ENCODE results near the gene RIMBP2. TPM values are rescaled to one million over a fixed set of nuclear protein-coding genes. Genes with fewer than 3 reads are reported as not detected.
A peak's percentile ranks its signal among the peaks of the same experiment; 100 is the strongest.

RIMBP2 gene, protein sequence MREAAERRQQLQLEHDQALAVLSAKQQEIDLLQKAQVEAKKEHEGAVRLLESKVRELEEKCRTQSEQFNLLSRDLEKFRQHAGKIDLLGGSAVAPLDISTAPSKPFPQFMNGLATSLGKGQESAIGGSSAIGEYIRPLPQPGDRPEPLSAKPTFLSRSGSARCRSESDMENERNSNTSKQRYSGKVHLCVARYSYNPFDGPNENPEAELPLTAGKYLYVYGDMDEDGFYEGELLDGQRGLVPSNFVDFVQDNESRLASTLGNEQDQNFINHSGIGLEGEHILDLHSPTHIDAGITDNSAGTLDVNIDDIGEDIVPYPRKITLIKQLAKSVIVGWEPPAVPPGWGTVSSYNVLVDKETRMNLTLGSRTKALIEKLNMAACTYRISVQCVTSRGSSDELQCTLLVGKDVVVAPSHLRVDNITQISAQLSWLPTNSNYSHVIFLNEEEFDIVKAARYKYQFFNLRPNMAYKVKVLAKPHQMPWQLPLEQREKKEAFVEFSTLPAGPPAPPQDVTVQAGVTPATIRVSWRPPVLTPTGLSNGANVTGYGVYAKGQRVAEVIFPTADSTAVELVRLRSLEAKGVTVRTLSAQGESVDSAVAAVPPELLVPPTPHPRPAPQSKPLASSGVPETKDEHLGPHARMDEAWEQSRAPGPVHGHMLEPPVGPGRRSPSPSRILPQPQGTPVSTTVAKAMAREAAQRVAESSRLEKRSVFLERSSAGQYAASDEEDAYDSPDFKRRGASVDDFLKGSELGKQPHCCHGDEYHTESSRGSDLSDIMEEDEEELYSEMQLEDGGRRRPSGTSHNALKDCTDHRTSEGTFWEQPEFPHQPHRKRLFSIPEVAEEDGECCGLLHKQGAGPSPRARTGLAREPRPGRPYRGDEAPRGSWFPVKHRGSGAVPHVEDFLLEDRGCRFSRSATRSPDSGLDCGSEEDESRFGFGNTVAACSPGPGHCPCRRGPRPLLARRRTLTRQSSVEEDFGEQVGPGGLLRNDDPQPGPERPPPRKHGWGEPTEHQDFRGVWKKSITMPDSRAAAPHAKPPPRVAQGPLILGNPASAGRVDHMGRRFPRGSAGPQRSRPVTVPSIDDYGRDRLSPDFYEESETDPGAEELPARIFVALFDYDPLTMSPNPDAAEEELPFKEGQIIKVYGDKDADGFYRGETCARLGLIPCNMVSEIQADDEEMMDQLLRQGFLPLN (N-terminal part only)
- total RNA-seq (2014; rRNA removed; shearing (Covaris generic)) (0.31 TPM in 1 of 2 replicates, not detected in the other), polyA plus RNA-seq (2016; fragmentation: Nextera tagmentation; extraction: Ambion mirVana) (0.09 and 0.37 TPM in 2 replicates)
- long read RNA-seq: 0 reads

DNA sequence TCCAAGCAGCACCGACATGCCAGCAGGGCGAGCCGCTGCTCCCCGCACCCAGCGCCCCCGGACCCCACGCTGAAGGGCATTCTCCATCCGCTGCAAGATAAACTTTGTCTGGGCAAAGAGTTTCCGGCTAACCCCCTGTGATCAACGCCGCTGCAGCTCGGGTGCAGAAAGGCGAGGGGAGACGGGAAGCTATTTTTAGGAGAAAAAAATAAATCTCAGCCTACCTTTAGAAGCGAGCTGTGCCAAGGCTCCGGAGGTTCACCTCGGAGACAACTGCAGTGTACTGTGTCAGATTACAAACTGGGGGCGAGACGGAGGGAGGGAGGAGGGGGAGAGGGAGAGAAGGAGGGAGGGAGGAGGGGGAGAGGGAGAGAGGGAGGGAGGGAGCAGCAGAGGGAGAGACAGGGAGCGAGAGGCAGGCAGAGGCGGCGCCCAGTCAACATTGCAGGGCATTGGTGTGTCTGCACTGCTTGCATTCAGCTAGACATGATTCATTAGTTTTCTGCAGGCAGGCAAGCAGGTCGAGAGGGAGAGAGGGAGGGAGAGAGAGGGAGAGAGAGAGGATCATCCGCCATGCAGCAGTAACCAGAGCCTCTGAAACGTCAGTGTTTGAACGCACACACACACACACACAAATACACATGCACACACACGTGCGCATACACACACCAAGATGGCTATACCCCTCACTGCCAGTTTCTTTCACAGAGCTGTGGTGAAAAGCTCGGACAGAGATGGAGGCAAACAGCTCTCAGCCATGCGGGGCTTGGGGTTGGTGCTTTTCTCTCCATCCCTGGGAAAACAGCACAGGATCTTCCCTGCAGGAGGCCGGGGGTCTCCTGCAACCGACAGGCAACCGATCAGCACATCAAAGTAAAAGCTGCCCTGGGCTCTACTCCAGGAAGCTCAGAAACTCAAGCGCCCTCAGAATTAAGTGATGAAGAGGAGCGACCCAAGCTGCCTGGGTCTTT is at the start of gene RIMBP2:
RIMBP2 (minus strand) TSS at position 302 of the 971 bp plus-strand sequence. CDS start 237,286 bp downstream, outside the sequence.
- H3K27ac Mint-ChIP-seq: no peak within 1 kb of the TSS
- H3K4me3 Mint-ChIP-seq: peak within 1 kb of the TSS; percentile 75
- ATAC-seq (peak; percentile 47), DNase-seq (ENCODE audit: low spot score) (peak; percentile 75)
- peak within 1 kb of the TSS; percentile 90 for H2AFZ ChIP-seq
- H4K20me1 ChIP-seq (replicated peaks; ENCODE audit: insufficient read depth): no peaks in the 10 kb centered on the region
- H3K4me2 ChIP-seq: peak within 1 kb of the TSS; percentile 83
- H3K36me3 ChIP-seq (ENCODE audit: insufficient read depth): no peaks in the 10 kb centered on the region
- no peak within 1 kb of the TSS for H3K27ac ChIP-seq (ENCODE audit: low read depth)
- peaks cover 6% of the 10 kb centered on the region; the same call in 1 of the 2 replicates for H3K4me1 ChIP-seq (ENCODE audit: insufficient read depth)
- H3K9me2 ChIP-seq (ENCODE audit: insufficient read depth): no peaks in the 10 kb centered on the region
- peaks cover 2% of the 10 kb centered on the region; the same call in 1 of the 3 replicates for H3K4me1 Mint-ChIP-seq
- peaks cover 72% of the 10 kb centered on the region for H3K9me3 Mint-ChIP-seq
- no peaks in the 10 kb centered on the region for H3F3A ChIP-seq (replicated peaks; ENCODE audit: low read depth)
- H3K27me3 Mint-ChIP-seq (ENCODE audit: insufficient read depth, low read depth, poor library complexity): peaks cover 48% of the 10 kb centered on the region
- H3K79me2 ChIP-seq (replicated peaks; ENCODE audit: insufficient read depth): no peaks in the 10 kb centered on the region
- peaks cover 66% of the 10 kb centered on the region for H3K27me3 ChIP-seq (ENCODE audit: insufficient read depth)
- peak within 1 kb of the TSS; percentile 74 for H3K4me3 ChIP-seq
- TF ChIP-seq, protein P1, sequence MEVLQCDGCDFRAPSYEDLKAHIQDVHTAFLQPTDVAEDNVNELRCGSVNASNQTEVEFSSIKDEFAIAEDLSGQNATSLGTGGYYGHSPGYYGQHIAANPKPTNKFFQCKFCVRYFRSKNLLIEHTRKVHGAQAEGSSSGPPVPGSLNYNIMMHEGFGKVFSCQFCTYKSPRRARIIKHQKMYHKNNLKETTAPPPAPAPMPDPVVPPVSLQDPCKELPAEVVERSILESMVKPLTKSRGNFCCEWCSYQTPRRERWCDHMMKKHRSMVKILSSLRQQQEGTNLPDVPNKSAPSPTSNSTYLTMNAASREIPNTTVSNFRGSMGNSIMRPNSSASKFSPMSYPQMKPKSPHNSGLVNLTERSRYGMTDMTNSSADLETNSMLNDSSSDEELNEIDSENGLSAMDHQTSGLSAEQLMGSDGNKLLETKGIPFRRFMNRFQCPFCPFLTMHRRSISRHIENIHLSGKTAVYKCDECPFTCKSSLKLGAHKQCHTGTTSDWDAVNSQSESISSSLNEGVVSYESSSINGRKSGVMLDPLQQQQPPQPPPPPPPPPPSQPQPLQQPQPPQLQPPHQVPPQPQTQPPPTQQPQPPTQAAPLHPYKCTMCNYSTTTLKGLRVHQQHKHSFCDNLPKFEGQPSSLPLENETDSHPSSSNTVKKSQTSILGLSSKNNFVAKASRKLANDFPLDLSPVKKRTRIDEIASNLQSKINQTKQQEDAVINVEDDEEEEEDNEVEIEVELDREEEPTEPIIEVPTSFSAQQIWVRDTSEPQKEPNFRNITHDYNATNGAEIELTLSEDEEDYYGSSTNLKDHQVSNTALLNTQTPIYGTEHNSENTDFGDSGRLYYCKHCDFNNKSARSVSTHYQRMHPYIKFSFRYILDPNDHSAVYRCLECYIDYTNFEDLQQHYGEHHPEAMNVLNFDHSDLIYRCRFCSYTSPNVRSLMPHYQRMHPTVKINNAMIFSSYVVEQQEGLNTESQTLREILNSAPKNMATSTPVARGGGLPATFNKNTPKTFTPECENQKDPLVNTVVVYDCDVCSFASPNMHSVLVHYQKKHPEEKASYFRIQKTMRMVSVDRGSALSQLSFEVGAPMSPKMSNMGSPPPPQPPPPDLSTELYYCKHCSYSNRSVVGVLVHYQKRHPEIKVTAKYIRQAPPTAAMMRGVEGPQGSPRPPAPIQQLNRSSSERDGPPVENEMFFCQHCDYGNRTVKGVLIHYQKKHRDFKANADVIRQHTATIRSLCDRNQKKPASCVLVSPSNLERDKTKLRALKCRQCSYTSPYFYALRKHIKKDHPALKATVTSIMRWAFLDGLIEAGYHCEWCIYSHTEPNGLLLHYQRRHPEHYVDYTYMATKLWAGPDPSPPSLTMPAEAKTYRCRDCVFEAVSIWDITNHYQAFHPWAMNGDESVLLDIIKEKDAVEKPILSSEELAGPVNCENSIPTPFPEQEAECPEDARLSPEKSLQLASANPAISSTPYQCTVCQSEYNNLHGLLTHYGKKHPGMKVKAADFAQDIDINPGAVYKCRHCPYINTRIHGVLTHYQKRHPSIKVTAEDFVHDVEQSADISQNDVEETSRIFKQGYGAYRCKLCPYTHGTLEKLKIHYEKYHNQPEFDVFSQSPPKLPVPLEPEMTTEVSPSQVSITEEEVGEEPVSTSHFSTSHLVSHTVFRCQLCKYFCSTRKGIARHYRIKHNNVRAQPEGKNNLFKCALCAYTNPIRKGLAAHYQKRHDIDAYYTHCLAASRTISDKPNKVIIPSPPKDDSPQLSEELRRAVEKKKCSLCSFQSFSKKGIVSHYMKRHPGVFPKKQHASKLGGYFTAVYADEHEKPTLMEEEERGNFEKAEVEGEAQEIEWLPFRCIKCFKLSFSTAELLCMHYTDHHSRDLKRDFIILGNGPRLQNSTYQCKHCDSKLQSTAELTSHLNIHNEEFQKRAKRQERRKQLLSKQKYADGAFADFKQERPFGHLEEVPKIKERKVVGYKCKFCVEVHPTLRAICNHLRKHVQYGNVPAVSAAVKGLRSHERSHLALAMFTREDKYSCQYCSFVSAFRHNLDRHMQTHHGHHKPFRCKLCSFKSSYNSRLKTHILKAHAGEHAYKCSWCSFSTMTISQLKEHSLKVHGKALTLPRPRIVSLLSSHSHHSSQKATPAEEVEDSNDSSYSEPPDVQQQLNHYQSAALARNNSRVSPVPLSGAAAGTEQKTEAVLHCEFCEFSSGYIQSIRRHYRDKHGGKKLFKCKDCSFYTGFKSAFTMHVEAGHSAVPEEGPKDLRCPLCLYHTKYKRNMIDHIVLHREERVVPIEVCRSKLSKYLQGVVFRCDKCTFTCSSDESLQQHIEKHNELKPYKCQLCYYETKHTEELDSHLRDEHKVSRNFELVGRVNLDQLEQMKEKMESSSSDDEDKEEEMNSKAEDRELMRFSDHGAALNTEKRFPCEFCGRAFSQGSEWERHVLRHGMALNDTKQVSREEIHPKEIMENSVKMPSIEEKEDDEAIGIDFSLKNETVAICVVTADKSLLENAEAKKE (CRISPR knock-in tag; IDR thresholded peaks at IDR 0.05): no peak
- TF ChIP-seq EZH2 (IDR thresholded peaks at IDR 0.05; ENCODE audit: low read depth, unreplicated experiment) (peak; percentile 55), ZNF114 (CRISPR knock-in tag; IDR thresholded peaks at IDR 0.05) (no peak), JUNB (IDR thresholded peaks at IDR 0.05; ENCODE audit: unreplicated experiment) (no peak)
- peaks cover 19% of the 10 kb centered on the region for H3K36me3 Mint-ChIP-seq (ENCODE audit: low read depth)
